ENCODE data around the gene ATG5.

The ATG5 gene

DNA sequence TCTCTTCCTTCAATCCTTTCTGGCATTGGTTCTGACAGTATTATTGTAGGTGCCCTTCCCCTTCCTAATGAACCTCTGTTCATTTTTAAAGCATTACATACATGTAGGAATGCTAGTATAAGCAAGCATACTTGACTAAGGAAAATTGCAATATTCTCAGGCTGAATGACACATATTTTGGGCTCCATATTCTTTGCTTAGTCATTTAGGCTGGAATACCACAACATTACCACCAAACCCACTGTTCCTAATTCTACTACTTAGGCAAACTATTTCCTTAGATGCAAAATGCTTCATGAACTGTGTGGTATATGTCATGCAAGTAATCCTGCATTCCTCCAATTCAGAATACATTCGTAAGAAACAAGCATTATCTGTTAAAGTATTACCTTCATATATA is 125.6 kb downstream of the ATG5 start:
- H3K4me3 ChIP-seq (ENCODE audit: low read length): no peak overlapping the region
- TF ChIP-seq ZNF274 (IDR thresholded peaks at IDR 0.05; ENCODE audit: low read depth, low read length): no peak

DNA sequence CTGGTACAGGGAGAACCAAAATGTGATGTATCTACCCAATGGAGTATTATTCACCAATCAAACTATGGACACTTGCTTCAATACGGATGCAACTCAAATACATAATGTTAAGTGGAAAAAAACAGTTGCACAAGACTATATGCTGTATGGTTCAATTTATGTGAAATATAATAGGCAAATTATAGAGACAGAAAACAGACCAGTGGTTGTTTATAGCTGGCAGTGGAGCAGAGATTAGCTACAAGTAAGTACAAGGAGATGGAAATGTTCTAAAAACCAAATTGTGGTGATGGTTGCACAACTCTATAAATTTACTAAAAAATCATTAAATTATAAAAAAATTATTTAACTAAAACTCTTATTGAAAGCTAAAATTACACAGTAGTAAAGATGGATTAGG is 126.2 kb downstream of the ATG5 start:
- no peak overlapping the region for H3K4me3 ChIP-seq (ENCODE audit: low read length)
- TF ChIP-seq ZNF274 (IDR thresholded peaks at IDR 0.05; ENCODE audit: low read depth, low read length): no peak

DNA sequence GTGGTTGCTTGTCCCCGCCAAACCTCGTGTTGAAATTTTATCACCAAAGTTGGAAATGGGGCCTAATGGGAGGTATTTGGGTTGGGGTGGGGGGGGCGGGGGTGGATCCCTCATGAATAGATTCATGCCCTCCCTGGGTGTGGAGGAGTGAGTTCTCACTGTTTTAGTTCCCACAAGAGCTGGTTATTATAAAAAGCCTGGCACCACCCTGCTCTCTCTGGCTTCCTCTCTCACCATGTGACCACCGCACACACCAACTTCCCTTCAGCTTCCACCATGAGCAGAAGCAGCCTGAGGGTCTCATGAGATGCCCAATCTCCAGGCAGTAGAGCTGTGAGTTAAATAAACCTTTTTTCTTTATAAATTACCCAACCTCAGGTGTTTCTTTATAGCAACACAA is 128.1 kb downstream of the ATG5 start:
- no peak overlapping the region for H3K4me3 ChIP-seq (ENCODE audit: low read length)
- TF ChIP-seq ZNF274 (IDR thresholded peaks at IDR 0.05; ENCODE audit: low read depth, low read length): no peak

DNA sequence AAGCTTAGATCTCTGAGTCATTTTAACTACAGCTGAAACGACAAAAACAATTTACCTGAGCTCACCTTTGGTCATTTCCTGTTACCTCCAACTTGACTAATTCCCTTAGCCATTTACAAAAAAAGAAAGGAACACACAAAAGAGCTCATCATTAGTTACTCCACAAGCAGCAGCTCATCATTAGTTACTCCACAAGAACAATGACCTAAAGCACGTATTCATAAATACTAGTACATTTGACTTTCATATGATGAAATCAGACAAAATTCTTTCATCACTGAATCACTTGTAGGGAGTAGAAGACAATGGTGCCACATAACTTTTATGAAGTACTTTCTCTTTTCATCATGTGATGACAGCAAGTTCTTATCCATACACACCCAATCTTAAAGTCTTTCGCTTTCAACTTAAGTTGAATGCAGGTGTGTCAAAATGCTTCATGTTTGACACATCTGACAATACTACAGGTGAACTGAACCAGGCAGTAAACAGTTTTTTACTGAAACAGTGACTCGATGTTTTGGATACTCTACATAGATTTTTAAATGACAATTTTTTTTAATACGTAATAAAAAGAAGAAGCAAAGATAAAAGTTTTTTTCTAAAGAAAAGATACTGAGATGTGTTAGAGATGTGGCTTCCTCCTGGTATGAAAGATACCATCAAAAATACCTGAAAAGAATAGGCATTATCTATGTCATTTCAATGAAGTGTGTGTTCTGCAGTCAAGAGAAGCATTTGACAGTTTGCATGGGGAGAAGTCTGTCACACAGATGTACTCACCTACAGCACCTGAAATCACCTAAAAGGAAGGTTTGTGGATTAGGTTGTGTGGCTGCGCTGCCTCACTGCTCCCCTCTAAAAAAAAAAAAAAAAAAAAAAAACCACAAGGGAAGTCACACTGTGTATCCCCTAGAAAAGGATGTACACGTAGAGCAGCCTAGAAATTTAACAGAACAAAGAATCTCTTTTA is 130.3 kb downstream of the ATG5 start:
- no peak overlapping the region for H3K4me3 ChIP-seq (ENCODE audit: low read length)
- TF ChIP-seq ZNF274 (IDR thresholded peaks at IDR 0.05; ENCODE audit: low read depth, low read length): no peak

DNA sequence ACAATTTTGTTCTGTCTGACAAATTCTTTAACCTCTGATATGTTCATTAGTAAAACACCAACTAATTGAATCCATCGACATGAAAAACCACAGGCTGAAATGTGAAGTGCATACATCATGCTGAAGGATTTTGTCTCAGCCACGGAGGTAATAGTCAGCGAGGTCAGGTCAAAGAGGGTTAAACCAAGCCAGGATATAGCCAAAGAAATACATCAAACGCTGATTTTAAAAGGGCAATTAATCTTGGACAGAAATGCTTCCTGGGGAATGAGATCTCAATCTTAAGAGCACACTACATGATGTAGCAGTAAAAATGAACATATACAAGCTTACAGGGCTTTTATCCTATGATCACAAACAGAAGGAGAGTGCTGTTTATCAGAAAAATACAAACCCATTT is 132.7 kb downstream of the ATG5 start:
- no peak for TF ChIP-seq ZNF274 (IDR thresholded peaks at IDR 0.05; ENCODE audit: low read depth, low read length)
- H3K4me3 ChIP-seq (ENCODE audit: low read length): no peak overlapping the region

DNA sequence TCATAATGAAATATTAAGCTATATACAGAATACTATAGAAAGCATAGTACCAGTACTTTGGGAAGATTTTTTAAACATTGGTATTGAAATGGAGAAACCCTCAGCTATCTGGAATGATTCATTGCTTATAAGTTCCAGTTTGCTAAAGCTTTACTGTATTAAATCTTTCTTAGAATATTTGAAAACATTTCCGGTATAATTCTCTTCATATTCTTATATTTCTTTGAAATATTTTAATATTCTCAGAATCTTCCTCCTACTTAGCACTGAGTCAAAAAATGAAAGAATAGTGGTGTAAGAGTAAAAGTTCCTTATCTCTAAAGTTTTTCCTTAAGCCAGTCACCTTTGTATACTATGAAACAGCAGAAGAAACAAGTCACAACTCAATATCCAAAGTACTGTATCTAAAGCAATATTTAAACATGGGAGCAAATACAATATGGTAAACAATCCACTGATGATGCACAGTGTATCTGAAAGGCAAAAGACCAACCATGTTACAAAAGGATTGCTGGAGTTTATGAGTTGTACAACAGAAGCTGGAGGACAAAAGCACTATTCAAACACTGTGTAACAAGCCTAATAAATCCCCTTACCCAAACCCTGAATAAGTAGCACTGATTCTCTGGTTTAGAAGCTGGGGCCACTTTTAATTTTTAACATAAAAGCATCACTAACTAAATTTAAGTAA is 137.3 kb downstream of the ATG5 start:
- TF ChIP-seq ZNF274 (IDR thresholded peaks at IDR 0.05; ENCODE audit: low read depth, low read length): no peak
- no peak overlapping the region for H3K4me3 ChIP-seq (ENCODE audit: low read length)

DNA sequence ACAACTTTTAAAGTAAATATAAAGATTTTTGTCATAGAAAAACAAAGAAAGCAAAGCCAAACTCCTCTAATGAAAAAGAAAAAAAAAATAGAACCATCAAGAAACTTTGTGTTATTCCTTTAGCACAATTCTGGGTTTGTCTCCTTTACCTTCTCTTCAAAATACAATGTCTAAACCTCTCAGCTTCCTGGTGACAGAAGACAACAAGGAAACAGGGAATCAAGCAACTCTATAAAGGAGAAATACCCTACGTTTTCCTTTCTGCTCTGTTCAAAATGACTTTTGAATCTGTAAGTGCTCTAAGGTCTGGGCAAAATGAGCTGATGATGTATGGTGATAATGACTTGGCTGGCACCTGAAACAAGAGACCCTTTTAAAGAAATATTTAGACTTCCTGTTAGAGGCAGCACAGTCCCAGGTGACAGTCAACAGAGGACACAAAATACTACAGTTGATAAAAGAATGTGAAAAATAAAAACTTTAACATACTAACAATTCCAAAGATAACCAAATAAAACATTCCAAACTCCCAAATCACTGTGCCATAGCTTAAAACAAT is 138.1 kb downstream of the ATG5 start:
- no peak overlapping the region for H3K4me3 ChIP-seq (ENCODE audit: low read length)

DNA sequence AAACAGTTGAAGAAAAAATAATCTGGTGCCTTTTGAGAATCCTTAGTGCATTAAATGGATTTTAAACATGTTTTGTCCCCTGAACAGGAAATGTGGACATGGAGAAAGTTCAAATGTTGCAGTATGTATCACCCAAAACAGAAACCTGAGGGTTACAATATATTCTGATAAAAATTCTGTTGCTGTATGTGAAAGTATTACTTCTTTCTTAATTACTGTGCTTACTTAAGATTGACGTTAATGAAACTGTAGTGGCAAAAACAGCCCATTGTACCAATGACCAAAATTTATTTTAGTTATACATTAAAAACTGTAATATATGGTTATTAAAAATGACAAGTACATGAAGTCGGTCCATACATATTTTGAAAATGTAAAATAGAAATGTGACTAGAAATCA is 138.8 kb downstream of the ATG5 start:
- H3K4me3 ChIP-seq (ENCODE audit: low read length): no peak overlapping the region

More for the DNA sequence above, 138.1 kb downstream of the ATG5 start:
- TF ChIP-seq ZNF274 (IDR thresholded peaks at IDR 0.05; ENCODE audit: low read depth, low read length): no peak

DNA sequence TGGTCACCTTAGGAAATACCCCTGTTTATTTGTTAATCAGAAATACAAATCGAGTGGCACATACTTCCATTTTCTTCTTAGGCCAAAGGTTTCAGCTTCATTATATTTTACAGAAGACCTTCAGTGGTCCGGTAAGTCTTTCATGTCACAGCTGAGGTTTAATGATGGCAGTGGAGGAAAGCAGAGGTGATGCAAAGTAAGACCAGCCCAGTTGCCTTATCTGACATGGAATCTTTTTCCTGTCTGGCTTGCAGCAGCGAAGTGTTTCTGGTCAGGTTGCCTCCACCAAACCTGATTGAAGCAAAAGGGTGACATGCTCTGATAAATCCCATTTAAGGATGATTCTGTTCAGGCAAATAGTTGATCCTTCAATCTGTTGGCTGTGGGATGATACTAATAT is 139.4 kb downstream of the ATG5 start:
- H3K4me3 ChIP-seq (ENCODE audit: low read length): peak overlapping the region; percentile 12
- no peak for TF ChIP-seq ZNF274 (IDR thresholded peaks at IDR 0.05; ENCODE audit: low read depth, low read length)

More for the DNA sequence above, 138.8 kb downstream of the ATG5 start:
- no peak for TF ChIP-seq ZNF274 (IDR thresholded peaks at IDR 0.05; ENCODE audit: low read depth, low read length)

DNA sequence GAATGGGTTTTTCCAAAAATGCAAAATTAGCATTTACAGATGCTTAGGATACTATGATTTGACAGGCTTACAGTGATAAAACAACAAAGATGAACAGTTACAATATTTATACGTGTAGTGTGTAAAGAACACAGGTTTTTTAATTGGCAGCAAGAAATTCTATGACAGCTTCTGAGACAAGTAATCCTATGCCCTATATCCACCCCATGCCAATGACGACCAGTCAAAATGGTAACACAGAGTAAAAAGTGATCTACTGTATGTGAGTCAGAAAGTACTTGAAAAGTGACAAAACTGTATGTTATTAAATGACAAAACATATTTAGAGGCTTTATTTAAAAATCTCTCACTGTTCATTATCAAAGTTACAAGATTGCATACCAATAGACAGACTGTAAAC is 139.9 kb downstream of the ATG5 start:
- H3K4me3 ChIP-seq (ENCODE audit: low read length): no peak overlapping the region; the same call in 1 of the 2 replicates
- no peak for TF ChIP-seq ZNF274 (IDR thresholded peaks at IDR 0.05; ENCODE audit: low read depth, low read length)

DNA sequence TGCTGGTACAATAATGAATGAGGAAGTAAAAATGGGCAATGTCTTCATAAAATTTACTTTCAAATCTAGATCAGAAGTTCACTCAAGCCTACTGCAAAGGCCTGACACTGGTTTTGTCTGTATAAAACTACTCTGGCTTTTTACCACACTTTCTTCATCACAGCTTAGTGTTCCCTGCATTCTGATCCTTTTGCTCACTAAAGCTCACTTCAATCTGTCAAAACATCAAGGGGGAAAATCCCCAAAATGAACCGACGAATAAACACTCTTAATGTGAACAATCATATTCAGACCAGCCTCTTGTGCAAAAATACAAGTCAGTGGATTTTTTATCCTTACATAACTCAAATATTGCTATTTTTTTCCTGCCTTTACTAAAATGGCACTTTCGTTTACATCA is 140.9 kb downstream of the ATG5 start:
- TF ChIP-seq ZNF274 (IDR thresholded peaks at IDR 0.05; ENCODE audit: low read depth, low read length): no peak
- no peak overlapping the region for H3K4me3 ChIP-seq (ENCODE audit: low read length)

DNA sequence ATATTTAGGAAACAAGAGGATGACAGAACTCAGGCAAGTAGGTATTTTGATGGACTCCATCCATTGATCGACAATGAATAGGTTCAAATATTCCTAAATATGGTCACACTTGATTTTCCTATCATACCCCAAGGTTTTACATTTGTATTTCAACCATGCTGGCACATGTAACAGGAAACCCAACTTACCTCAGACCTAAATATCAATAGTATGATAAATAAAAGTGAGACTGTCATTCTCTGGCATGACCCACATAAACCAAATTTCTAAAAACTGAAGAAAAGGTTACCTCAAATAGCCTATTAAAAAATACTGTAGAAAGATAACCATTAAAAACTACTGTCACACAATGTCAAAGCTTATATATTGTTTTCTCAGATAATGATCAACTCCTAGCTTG is 142.1 kb downstream of the ATG5 start:
- H3K4me3 ChIP-seq (ENCODE audit: low read length): no peak overlapping the region
- TF ChIP-seq ZNF274 (IDR thresholded peaks at IDR 0.05; ENCODE audit: low read depth, low read length): no peak

DNA sequence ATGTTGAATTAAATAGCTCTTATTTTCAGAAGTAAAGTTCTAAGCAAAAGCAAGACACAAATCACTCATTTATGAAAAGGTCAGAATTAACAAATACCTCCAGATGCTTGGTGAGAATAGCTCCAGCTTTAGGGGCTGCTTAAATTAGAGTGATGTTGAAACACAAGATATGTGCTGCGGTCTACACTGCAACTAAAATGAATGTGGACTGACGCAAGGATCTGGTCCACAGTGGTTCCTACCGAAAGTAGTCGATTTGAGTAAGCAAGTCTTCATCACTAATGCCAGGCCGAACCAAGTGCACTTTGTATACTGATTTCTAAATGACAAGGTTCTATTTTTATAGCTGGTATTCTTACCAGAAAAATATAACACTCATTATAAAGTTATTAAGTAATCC is 143.1 kb downstream of the ATG5 start:
- TF ChIP-seq ZNF274 (IDR thresholded peaks at IDR 0.05; ENCODE audit: low read depth, low read length): no peak

DNA sequence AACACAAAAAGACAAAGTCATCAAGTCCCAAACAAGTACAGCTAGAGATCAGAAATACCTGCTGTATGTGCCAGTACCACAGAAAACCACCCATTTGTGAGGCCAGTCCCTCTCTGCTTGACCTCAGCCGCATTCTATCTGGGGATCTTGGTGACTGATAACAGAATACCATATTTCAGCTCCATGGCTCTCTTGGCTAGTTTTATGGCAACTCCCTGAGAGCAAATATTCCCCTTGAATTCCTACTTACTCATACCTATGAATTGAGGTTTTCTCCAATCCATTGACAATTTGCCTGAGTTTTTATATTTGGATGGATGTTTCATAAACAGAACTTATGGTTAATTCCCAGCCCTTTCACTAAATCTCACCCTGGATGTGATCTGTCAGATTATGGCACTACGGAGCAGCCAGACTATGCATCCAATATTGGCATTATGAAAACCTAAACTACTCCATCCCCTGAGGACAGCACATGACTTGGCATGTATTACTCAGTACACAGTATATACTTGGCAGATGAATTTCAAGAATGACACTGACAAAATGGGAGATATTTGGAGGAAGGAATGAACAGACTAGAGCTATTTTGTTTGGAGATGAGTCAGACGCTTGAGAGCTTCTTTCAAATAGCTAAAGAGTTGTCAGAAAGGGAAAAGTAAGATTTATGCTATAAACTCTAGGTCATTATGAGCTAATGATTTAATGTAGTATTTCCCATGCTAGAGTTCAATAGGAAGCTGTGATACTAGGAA is 143.7 kb downstream of the ATG5 start:
- no peak for TF ChIP-seq ZNF274 (IDR thresholded peaks at IDR 0.05; ENCODE audit: low read depth, low read length)
- H3K4me3 ChIP-seq (ENCODE audit: low read length): no peak overlapping the region

More for the DNA sequence above, 143.1 kb downstream of the ATG5 start:
- no peak overlapping the region for H3K4me3 ChIP-seq (ENCODE audit: low read length)
